HG02852 (cell line): Measurements from ENCODE around the gene ALDH8A1.
"Not testable (repeated sequence)": the region's sequence is repeated elsewhere in the genome, so short reads cannot be mapped to it uniquely, and the experiment has no call there.

Experiments used
- ATAC-seq: cut with Tn5 transposase; IDR thresholded peaks from one replicate; pipeline ENCODE4 v1.9.1; 2021; ENCODE audit warnings: mild to moderate bottlenecking, moderate library complexity; ENCODE audit not compliant: unreplicated experiment

ALDH8A1 gene

DNA sequence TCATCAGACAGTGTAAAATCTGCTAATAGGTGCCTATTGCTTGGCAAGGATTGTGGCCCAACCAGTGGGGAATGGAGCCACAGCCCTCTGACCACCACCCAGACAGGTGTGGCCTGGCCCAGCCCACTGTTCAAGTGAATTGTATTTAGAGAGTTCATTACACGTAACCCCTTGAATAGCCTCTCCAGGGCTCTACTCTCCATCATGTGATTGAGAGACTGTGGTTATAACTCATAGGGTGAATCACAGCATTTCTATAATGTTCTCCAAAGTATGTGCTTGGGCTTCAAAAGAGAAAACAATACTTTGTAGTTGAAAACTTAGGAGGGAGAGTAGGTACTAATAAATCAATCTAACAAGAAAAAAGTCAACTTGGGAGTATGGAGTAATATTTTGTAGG, 38.4 kb downstream of the ALDH8A1 start:
- no peak for ATAC-seq

DNA sequence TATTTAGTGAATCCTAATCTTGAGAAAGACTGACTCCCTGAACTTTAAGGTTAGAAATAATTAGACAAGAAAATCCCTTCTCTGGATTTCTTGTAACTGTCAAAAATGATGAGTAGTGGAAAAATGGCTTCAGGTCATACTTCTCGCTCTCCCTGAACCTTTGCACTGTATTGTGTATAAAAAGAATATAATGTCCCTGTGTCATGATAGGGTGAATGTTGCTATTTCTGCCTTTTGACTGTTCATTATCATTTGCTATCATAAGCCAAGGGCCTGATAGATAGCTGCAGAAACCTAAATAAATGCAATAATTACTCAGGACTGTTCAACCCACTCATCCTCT, 39.3 kb downstream of the ALDH8A1 start:
- ATAC-seq = no peak

DNA sequence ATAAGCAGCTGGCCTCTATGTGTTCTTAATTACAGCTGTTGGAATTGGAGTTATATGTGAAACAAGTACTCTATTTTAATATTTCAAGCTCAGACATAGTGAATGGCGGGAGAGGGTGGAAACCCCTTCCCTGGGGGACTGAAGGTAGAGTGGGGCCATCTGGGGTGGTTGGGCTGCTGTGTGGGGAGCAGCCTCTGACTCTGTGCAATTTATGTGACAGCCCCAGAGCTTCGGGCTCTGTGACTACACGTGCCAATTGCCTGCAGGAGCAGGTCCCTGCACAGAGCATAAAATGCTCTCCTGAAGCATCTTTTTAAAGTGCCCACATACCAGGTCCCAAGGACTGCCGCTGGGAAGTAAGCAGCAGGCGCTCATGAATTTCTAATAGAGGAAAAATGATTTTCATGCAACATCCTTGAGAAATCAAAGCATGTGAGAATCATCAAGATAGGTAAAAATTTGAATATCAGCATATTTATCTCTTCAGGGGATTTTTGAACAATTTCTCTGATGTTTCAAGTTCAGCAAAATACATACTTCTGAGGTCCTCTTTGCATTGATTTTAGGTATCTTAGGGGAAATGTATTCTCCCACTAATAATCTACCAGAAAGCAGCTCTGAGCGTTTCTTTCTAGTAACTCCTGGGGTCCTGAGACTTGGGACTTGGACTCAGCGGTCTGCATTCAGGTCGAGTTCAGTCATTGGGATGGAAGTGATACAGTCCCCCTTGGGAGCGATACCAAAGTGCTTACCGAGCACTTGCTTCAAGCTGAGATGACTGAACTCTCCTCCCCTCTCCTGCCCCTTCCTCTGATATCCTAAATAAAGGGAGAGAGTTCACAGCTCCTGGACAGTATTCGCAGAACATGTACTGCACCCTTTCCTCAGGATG, 40.0 kb downstream of the ALDH8A1 start:
- no peak for ATAC-seq

DNA sequence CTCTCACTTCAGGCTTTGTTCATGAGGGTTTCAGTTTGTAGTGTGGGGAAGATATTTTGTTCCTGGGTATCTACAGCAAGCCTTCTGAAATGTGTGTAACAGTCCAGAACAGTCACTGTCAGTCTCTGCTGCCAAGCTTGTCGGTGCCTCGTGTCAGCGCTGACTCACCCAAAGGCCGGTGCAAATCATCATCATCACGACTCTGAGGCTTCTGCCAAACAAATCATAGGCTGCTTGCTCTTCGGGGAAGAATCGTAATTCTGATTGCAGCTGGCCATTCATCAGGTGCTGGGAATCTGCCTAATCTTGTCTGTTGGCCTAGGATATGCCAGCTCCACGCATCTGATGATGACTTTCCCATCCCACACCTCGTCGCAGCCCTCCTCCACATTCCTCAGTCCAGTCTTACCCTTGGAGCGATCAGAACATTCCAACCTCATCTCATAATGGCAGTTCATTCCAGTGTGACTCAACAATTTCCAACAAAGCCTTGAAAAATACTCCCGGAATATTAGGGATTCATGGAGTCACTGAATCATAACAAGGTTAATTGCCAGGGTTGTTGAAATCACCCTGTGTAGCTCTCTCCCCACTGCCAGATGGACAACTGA, 40.9 kb downstream of the ALDH8A1 start:
- no peak for ATAC-seq

DNA sequence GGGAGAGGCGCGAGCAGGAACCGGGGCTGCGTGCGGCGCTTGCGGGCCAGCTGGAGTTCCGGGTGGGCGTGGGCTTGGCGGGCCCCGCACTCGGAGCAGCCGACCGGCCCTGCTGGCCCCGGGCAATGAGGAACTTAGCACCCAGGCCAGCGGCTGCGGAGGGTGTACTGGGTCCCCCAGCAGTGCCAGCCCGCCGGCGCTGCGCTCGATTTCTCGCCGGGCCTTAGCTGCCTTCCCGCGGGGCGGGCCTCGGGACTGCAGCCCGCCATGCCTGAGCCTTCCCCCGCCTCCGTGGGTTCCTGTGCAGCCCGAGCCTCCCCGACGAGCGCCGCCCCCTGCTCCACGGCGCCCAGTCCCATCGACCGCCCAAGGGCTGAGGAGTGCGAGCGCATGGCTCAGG, 45.2 kb downstream of the ALDH8A1 start:
- ATAC-seq = not testable (repeated sequence)

DNA sequence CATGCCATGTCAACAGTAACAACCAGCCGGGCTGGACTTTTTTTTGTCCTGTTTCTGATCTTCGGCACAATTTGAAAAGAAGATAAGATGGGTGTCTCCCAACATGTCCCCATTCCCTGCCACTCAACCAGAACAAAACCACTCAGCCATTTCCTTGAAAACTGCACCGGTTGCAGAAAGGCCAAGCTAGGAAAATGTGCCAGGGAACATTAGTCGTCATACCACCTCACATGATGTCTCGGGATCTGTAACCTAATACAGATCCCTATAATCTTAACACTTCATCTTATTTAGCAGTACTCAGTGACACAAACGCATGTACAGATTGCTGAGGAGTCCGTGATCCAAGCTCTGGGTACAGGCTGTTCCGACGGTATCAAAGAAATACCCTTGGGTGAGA, 46.5 kb downstream of the ALDH8A1 start:
- no peak for ATAC-seq

DNA sequence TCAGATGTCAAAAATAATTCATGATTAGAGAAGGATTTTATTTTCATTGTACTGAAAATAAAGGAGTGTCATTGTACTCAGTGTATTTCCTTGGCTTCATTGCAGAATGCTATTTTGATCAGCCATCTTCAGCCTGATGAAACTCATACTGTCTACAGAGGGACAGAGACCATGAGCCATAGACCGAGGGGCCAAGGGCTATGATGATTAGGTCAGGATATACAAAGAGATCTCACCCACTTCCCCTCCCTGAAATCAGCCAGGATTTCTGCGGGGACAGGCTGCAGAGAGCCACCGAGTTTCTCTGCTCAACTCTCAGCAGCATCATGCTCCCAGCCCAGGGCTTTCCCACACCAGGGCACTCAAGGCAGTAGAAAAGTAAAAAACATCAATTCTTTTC, 47.0 kb downstream of the ALDH8A1 start:
- no peak for ATAC-seq

DNA sequence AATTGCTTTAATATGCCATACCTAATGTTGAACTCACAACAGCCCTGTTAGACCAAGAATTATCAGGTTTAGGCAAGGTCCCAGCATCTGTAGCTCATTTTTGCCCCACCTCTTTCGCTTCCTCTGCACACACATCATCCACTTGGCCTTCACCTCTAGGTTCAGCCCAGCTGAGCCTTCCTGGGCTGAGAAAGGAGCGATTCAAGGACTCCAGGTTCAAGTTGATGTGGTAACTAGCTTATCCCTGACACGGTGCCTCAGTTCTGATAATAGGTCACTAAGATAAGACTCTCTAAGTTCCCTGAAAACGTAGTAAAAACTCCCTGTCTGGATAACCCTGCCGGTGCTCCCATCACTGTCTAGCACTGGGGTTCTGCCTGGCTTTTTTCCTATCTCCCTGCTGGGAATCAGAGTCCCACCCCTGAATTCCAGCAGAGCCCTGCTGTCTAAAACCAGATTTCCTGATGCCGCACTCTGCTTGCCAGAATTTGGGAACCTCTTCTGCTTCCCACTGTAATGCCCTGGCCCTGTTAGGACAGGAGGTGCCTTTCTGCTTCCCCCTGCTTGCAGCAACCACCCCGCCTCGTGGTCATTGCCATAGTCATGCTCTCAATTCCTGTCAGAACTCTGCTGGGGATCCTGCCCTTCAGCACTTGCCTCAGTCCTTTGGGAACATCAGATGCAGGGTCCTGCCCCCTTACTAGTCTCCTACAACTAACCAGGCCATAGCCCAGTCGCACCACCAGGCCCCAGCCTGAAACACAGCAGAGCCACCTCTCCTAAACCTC, 47.6 kb downstream of the ALDH8A1 start:
- no peak for ATAC-seq

DNA sequence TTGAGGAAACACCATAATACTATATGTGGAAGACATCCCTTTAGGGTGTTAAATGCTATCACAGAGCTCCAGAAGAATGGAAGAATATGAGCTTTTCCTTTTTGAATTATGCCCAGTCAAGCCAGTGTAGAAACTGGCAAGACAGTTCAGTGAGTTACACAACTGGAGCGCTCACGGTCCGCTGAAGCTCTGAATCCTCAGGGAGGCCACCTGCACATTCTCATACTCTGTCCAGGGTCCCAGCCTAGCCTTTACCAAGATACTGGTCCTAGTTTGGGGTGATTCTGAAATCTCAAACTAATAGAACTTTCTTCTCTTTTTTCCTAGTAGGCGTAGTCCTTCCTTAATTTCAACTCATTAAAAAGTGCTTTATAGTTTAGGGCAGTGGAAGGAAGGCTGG, 51.3 kb downstream of the ALDH8A1 start:
- ATAC-seq = no peak

DNA sequence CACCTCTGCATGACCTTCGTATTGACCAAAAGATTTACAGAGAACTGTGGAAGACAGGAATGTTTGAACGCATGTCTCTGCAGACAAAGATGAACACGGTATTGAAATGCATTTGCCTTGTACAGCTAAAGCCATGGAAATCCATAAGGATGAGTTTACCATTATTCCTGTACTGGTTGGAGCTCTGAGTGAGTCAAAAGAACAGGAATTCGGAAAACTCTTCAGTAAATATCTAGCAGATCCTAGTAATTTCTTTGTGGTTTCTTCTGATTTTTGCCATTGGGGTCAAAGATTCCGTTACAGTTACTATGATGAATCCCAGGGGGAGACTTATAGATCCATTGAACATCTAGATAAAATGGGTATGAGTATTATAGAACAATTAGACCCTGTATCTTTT, 51.7 kb downstream of the ALDH8A1 start:
- ATAC-seq = not testable (repeated sequence)

DNA sequence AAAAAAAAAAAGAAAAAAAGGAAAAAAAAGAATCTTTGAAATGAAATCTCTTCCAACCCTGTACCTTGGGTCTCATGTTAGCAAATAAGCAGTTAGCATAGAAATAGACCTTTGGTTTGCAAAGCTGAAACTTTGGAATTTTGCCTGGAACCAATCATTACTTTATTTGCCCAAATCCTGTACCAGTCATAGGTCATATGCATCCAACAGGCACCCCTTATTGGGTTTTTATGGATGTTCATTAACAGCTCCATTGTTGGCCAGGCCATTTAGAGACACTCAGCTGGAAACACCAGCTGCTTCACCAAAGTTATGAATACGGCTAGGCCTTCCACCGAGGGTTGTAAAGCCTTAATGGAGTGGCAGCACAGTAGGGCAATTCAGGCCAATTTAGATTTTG, 53.0 kb downstream of the ALDH8A1 start:
- ATAC-seq = no peak

DNA sequence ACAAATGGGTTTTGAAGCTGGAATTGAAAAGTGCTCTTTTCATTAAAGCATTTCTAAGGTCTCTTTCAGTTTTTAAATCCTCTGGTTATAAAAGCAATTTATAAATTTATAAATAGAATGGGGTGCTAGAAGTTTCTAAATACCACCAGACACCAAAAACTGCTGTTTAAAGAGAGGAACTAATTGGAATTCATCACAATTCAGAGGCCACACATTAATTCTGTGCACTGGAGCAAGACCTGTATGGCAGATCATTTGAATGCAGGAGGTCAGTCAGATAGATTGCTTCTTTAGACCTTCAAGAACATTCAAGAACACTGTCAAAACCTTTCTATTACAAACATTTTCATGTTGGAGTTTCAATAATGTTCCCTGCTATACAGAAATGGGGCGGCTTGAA, 55.1 kb downstream of the ALDH8A1 start:
- ATAC-seq = no peak

DNA sequence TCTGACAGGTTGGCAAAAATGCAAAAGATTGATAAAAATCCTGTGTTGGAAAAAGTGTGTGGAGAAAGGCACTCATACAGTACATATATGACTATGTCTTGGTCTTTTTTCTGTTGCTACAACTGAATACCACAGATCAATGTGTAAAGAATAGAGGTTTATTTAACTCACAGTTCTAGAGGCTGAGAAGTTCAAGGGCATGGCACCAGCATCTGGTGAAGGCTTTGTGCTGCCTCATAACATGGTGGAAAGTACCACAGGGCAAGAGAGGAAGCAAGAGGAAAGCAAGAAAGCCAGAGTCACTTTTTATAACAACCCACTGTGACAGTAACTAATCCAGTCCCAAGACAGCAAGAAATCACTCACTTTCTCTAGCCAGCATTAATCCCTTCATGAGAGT, 57.5 kb downstream of the ALDH8A1 start:
- no peak for ATAC-seq

DNA sequence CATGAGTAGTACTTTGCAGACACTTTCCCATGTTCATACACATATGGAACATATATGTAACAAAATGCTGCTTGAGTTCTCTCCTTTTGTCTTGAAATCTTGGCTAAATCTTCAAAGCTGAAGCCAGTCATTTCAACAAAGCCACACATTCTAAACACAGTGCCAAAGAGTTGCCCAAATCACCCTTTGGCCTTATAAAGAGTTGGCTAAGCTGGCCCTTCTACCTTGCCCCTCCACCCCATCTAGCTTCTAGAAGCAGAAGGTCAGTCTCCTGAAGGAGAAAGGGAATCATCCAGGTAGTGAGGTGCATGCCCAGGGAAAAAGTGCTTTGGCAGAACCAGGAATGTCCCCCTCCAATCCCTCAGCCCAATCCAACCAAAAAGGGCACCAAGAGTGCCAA, 58.3 kb downstream of the ALDH8A1 start:
- ATAC-seq = no peak

DNA sequence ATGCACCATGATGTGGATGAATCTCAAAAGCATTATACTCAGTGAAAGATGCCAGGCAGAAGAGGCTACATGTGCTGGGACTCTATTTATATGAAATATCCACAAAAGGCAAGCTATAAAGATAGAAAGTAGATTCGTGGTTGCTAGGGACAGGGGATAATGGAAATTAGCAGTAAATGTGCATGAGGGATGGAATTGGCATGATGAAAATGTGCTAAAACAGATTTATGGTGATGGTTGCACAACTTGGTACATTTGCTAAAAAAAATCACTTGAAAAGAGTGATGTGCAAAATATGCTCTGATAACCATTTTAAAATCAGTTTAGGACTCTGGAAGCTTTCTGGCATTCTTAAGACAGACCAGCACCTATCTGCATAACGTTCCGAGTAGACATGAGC, 61.6 kb downstream of the ALDH8A1 start:
- no peak for ATAC-seq

DNA sequence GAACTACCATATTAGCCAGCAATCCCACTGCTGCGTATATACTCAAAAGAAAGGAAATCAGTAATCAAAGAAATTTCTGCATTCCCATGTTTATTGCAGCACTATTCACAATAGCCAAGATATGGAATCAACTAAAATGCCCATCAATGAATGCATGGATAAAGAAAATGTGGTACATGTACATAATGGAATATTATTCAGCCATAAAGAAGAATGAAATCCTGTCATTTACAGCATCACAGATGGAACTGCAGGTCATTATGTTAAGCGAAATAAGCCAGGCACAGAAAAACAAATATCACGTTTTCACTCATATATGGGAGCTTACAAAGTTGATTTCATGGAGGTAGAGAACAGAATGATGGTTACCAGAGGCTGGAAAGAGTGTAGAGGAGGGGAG, 65.1 kb downstream of the ALDH8A1 start:
- no peak for ATAC-seq

DNA sequence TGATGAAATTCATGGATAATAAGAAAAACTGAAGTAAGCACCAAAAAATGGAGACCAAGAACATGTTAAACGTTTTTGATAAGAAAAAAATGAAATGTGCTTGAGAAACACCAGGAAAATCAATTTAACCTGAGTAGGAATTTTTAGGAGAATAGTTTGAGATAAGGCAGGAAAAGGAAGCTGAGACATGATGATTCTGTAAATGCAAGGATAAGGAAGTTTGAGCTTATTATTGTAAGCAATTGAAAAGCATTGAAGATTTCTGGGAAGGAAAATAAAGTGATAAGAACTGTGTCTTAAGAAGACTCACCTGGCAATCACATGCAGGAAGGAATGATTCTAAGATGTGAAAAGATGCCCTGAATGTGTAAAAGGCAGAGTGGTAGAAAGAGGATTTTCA, 66.6 kb downstream of the ALDH8A1 start:
- ATAC-seq = no peak

DNA sequence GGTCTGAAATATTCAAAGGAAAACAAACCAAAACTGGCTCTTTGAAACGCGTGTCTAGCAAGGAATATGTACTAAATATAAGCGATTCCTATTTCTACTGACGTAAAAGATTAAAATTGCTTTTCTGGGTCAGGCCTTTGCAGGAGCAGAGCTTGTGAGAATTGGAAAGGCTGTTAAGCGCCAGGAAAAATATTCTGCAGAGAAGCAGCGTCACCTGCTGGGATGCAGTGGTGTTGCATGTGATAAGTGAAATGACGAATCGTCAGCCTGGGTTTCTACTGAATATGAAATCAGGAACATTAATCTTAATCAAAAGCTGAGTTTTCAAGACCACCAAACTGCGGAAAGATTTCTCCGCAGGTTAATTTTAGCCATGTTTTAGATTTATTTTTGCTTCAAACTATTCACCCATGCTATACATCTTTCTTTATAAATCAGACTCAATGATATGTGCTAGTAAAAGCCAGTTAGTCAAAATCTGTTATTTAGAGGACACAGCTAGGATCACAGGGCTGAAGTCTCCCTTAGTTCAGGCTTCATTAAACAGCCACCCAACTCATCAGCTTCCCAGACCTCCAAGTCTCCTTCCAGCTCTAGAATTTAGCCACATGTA, 67.4 kb downstream of the ALDH8A1 start:
- no peak for ATAC-seq

DNA sequence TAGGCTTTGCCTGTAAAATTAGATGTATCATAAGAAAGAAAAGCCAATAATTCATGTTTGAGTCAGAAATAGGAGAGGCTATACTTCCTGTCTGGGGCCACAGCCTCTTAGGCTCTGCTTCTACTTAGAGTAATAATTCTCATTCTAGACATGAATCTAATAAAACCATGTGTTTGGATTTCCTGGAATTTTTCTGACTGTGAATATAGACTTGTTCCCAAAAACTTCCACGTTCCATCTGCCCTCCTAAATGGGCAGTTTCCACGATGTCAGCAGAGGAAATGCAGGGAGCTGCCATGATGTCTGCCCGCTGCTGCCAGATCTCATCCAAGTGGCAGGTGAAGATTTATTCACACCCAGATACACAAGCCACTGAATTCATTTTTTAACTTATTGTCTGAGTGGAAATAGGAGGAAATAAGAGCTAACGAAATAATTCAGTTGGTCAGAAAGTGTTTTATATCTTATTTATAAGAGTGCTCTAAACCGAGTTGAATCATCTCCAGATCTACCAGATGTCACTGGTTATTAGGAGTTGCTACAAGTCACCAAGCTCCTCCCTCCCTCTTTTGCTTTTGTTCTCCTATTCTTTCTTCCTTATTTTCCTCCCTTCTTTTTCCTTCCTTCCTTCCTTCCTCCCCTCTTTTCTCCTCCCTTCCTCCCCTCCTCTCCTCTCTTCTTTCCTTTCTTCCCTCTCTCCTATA, 69.3 kb downstream of the ALDH8A1 start:
- no peak for ATAC-seq

DNA sequence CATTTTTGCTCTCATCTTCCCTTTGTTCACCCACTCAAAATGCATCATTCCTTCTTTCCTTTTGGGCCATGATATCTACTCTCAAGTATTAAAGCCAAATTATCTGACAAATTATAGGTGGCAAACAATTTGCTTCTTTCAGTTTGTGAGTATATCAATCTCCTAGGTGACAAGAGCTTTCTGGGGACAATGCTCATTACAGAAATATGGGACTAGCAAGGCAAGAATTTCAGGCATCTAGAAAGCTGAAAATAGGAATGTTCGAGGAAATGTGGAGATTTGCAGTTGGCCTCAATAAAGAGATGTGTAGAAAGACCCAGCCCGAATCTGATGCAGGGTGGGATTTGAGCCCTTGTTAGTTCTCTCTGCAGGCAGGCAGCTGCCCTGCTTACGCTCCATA, 71.8 kb downstream of the ALDH8A1 start:
- no peak for ATAC-seq

DNA sequence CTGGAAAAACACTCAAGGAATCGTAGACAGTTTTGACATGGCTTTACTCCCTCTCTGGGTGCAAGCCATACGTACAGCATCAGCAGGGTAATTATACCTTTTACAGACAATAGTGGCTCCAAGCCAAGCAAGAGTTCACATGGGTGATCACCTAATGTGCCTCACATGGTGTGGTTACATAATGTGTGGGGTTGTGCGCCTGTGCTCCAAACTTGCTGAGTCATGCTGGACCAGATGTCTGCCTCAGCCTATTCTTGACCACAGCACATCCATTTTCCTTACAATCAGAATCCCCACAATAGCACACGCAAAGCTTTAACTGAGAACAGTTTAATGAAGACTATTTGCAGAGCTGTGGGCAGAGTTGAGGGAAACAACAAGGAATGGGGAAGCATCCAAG, 74.5 kb downstream of the ALDH8A1 start:
- ATAC-seq = no peak
